ENCODE data around the gene RAB22A.

DNA sequence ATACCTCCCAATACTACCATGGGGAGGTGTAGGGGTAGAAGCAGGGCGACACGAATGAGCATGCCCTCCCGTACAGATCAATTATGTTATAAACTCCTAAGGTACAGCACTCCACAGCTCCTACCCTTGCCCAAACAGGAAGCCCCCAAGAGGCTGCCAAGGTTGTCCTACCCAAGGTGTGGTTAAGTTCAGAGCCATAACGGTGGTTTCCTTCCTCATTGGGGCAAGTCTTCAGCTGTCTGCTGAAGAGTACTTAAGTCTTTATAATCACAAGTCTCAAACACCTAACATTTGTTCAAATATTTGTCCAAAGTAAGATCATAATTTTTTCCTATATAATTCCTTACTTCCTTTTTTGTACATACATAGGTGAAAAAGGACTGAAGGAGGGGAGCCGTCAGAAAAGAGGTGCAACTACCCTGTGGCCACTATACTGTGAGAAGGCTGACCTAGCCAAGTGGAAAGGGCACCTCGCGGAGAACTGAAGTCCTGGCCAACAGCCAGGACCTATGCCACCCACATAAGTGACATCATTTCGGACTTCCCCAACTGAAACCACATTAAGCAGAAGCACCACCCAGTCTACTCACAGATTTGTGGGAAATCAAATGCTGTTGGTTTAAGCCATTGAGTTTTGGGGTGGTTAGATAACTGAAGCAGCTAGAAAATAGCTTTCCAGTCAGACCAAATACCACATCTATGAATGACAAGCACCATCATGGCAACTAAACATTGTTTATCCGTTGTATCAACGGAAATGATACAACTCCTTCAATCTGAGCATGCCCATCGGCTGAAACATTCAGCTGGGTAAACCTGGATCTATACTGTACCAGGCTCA lies 2.9 kb upstream of the RAB22A start:
- TF ChIP-seq, protein P1, sequence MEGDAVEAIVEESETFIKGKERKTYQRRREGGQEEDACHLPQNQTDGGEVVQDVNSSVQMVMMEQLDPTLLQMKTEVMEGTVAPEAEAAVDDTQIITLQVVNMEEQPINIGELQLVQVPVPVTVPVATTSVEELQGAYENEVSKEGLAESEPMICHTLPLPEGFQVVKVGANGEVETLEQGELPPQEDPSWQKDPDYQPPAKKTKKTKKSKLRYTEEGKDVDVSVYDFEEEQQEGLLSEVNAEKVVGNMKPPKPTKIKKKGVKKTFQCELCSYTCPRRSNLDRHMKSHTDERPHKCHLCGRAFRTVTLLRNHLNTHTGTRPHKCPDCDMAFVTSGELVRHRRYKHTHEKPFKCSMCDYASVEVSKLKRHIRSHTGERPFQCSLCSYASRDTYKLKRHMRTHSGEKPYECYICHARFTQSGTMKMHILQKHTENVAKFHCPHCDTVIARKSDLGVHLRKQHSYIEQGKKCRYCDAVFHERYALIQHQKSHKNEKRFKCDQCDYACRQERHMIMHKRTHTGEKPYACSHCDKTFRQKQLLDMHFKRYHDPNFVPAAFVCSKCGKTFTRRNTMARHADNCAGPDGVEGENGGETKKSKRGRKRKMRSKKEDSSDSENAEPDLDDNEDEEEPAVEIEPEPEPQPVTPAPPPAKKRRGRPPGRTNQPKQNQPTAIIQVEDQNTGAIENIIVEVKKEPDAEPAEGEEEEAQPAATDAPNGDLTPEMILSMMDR (IDR thresholded peaks at IDR 0.05) = no peak
- TF ChIP-seq POLR2AphosphoS5 (IDR thresholded peaks at IDR 0.05) = no peak
